HL-60 (cell line): ENCODE measurements around the gene SPATA3.
"Not testable (repeated sequence)": the region's sequence is repeated elsewhere in the genome, so short reads cannot be mapped to it uniquely, and the experiment has no call there.

Source experiments
- DNase-seq, 2 experiments: peaks; one replicate each; pipeline ENCODE4 v3.0.0-alpha.2; 2010 to 2020; ENCODE audit warnings: low read depth in 1 of 2, low spot score in 1 of 2
- H3K27ac ChIP-seq: fragments of 250-450 bp; sonication (Bioruptor Pico); replicated peaks from 2 replicates; pipeline ENCODE4 v1.5.1; 2020; ENCODE audit warnings: mild to moderate bottlenecking, moderate library complexity
- H3K27me3 ChIP-seq: fragments of 250-450 bp; sonication (Bioruptor Pico); 2 replicates; pipeline ENCODE4 v1.5.1; 2021; ENCODE audit warnings: mild to moderate bottlenecking, moderate library complexity; ENCODE audit not compliant: insufficient read depth, poor library complexity, severe bottlenecking
- H3K4me3 ChIP-seq: replicated peaks from 2 replicates; pipeline ENCODE4 v1.5.1; 2011; ENCODE audit warnings: mild to moderate bottlenecking, control low read depth, low read length; ENCODE audit not compliant: insufficient read depth
- GABPA ChIP-seq: IDR thresholded peaks from 2 replicates; pipeline ENCODE4 v1.6.1; 2012; ENCODE audit warnings: low read depth
- POLR2AphosphoS5 ChIP-seq: IDR thresholded peaks from 2 replicates; pipeline ENCODE4 v1.6.1; 2012; ENCODE audit warnings: low read depth
- SPI1 ChIP-seq: IDR thresholded peaks from 2 replicates; pipeline ENCODE4 v1.6.1; 2012; ENCODE audit warnings: low read depth, mild to moderate bottlenecking, borderline replicate concordance
- TF ChIP-seq, protein P1 (sequence below): IDR thresholded peaks from 2 replicates; pipeline ENCODE4 v1.6.1; 2012; ENCODE audit warnings: low read depth; ENCODE audit not compliant: insufficient replicate concordance
- TF ChIP-seq, protein P2 (sequence below): IDR thresholded peaks from one replicate; pipeline ENCODE4 v1.5.1; 2011; ENCODE audit warnings: low read length, control low read depth, inconsistent platforms; ENCODE audit not compliant: insufficient read depth

The SPATA3 gene

DNA sequence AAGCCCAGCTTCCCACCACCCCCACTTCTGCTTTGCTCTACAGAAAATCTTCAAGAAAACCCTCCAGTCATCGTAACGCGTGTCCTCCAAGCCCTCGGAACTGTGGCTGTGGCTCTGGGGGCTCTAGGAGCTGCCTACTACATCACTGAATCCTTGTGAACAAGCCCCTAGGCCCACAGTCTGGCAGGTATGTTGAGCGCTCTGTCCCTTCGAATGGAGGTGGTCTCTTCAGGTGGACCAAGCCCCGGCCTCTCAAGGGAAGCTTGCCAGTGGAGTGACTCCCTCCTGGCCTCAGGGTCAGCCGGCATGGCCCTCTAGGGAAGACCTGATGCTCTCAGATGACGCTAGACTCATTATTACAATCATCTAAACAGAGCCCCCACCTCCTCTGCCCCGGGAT lies 6.7 kb downstream of the SPATA3 start:
- no peak for TF ChIP-seq SPI1
- TF ChIP-seq, protein P1, sequence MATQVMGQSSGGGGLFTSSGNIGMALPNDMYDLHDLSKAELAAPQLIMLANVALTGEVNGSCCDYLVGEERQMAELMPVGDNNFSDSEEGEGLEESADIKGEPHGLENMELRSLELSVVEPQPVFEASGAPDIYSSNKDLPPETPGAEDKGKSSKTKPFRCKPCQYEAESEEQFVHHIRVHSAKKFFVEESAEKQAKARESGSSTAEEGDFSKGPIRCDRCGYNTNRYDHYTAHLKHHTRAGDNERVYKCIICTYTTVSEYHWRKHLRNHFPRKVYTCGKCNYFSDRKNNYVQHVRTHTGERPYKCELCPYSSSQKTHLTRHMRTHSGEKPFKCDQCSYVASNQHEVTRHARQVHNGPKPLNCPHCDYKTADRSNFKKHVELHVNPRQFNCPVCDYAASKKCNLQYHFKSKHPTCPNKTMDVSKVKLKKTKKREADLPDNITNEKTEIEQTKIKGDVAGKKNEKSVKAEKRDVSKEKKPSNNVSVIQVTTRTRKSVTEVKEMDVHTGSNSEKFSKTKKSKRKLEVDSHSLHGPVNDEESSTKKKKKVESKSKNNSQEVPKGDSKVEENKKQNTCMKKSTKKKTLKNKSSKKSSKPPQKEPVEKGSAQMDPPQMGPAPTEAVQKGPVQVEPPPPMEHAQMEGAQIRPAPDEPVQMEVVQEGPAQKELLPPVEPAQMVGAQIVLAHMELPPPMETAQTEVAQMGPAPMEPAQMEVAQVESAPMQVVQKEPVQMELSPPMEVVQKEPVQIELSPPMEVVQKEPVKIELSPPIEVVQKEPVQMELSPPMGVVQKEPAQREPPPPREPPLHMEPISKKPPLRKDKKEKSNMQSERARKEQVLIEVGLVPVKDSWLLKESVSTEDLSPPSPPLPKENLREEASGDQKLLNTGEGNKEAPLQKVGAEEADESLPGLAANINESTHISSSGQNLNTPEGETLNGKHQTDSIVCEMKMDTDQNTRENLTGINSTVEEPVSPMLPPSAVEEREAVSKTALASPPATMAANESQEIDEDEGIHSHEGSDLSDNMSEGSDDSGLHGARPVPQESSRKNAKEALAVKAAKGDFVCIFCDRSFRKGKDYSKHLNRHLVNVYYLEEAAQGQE: no peak

DNA sequence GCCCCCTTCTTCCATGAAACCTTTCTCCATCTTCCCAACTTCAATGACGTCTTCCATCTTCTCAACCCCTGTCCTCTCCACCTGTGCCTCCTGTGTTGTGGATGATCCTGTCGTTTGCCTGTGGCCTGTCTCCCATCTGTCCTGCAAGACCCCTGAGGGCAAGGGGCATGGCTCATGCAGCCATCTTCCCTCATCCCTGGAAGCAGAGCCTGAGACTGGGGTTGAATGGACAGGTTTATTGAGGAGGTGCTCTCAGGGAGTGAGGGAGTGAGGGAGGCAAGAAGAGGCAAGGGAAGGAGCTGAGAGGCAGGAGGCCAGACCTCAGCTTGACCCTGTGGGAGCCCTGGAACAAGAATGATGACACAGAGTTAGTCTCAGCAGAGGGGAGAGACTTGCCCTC lies 7.3 kb downstream of the SPATA3 start:
- no peak for DNase-seq
- TF ChIP-seq SPI1: no peak
- no peak for TF ChIP-seq POLR2AphosphoS5
- TF ChIP-seq, protein P1: no peak
- TF ChIP-seq GABPA: no peak
- TF ChIP-seq, protein P2, sequence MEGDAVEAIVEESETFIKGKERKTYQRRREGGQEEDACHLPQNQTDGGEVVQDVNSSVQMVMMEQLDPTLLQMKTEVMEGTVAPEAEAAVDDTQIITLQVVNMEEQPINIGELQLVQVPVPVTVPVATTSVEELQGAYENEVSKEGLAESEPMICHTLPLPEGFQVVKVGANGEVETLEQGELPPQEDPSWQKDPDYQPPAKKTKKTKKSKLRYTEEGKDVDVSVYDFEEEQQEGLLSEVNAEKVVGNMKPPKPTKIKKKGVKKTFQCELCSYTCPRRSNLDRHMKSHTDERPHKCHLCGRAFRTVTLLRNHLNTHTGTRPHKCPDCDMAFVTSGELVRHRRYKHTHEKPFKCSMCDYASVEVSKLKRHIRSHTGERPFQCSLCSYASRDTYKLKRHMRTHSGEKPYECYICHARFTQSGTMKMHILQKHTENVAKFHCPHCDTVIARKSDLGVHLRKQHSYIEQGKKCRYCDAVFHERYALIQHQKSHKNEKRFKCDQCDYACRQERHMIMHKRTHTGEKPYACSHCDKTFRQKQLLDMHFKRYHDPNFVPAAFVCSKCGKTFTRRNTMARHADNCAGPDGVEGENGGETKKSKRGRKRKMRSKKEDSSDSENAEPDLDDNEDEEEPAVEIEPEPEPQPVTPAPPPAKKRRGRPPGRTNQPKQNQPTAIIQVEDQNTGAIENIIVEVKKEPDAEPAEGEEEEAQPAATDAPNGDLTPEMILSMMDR: no peak
- H3K27me3 ChIP-seq: peaks cover 4% of the 10 kb centered on the region

More for the DNA sequence above, 6.7 kb downstream of the SPATA3 start:
- no peak overlapping the region for H3K27ac ChIP-seq
- DNase-seq: no peak
- H3K4me3 ChIP-seq: no peak overlapping the region
- peaks cover 4% of the 10 kb centered on the region for H3K27me3 ChIP-seq

DNA sequence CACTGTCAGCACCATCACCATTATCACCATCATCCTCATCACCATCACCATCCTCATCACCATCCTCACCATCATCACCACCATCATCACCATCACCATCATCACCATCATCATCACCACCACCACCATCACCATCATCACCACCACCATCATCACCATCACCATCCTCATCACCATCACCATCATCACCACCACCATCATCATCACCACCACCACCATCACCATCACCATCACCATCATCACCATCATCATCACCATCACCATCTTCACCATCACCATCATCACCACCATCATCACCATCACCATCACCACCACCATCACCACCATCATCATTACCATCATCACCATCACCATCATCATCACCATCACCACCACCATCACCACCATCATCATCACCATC lies 9.0 kb downstream of the SPATA3 start:
- H3K4me3 ChIP-seq, H3K27ac ChIP-seq, DNase-seq, H3K27me3 ChIP-seq: not testable (repeated sequence)

More for the DNA sequence above, 7.3 kb downstream of the SPATA3 start:
- Histone ChIP-seq H3K4me3 (no peak overlapping the region), H3K27ac (no peak overlapping the region)

- no peak for TF ChIP-seq GABPA
- TF ChIP-seq SPI1: no peak
- TF ChIP-seq, protein P2: no peak
- TF ChIP-seq POLR2AphosphoS5: no peak
- TF ChIP-seq, protein P1: no peak
- no peak overlapping the region for H3K4me3 ChIP-seq
- H3K27ac ChIP-seq: no peak overlapping the region
- no peak for DNase-seq
- no peaks in the 10 kb centered on the region for H3K27me3 ChIP-seq
These were observed 11.6 kb downstream of the SPATA3 start for GRCh38 chr2:231007286-231008098.
